GM21786 (cell line): Measurements from ENCODE around the gene LMLN.
A peak's percentile ranks its signal among the peaks of the same experiment; 100 is the strongest.
"Not testable (repeated sequence)": the region's sequence is repeated elsewhere in the genome, so short reads cannot be mapped to it uniquely, and the experiment has no call there.

Source experiments
- ATAC-seq: cut with Tn5 transposase; IDR thresholded peaks from one replicate; pipeline ENCODE4 v1.9.1; 2021; ENCODE audit not compliant: unreplicated experiment

Gene LMLN

DNA sequence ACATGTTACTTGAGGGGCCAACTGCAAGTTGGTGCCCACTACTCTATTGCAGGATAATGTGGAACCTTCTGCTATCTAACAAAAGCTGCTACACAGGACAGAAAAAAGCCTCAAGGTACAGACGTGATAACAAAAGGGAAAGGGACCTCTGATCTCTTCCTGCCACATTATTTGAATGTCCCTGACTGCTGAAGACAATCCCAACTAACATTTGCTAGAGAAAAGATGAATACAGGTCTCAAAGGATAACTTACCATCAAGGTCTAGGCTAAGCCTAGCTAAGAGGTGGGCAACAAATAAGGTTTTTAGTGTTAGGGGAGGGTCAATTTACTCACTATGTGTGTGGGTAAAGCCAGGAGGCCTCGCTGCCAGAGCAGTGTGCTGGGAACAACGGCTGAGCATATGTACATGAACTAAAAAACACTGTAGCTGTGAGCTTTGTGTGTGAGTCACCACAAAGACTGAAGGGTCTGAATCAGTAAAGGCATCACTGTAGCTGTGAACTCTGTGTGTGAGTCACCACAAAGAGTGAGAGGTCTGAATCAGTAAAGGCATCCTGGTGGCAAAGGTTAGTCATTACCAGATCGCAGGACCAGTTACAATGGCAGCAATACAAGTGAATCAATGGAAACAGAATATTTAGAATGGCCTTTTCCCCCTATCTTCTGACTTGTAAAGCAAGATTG, 111.7 kb downstream of the LMLN start:
- ATAC-seq, result peak; percentile 100

DNA sequence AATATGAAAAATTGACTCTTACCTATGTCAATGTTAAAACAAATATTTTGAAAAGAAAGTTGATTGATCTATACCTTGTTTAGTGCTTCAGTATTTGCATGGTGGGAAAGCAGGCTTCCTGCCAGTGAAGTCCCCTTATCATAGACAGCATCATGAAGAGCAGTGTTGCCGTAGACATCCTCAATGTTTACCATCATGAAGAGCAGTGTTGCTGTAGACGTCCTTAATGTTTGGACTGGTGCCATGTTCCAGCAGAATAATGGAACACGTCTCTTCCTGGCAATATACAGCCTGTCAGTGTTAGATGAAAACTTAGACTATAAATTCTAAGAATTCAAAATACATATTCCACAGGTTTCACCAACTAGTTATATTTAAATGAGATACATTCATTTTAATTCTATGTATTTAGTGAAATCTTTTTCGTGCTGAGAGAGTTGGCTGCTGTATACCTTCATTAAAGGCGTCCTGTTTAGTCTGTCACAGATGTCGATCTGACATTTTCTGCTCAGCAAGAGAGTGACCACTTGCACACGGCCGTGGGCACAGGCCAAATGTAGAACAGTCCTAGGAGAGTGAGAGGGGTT, 116.8 kb downstream of the LMLN start:
- no peak for ATAC-seq

DNA sequence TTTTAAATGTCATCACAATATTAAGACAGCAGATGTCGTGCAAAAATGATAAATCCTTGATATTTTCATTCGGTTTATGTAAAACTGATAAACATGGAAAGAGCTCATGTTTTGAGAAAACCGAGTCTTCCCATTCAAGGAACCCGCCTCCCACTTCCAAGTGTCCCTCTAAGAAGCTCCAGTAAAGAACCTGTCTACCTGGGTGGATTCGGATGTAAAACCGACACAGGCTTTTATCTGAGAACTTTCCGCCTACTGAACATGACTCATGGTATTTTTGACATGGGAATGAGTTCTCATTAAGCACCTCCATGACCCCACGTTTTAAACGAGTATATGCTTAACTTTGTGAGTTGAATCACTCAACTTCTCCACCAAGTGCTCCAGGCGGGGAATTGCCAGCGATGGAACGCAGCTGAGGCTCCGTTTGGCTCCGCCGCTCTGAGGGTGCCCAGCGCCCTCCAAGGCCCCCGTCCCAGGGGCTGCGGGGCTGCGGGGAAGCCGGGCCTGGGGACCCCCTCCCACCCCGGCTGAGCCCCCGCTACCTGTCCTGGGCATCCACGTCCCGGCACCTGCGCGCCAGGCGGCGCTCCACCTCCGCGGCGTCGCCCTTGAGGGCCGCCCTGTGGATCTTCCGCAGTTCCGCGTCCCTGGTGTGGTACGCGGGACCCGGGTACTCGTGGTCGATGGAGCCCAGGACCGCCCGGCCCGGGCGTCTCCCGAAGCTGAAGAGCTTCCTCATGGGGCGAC, 119.9 kb downstream of the LMLN start:
- peak; percentile 35 for ATAC-seq

DNA sequence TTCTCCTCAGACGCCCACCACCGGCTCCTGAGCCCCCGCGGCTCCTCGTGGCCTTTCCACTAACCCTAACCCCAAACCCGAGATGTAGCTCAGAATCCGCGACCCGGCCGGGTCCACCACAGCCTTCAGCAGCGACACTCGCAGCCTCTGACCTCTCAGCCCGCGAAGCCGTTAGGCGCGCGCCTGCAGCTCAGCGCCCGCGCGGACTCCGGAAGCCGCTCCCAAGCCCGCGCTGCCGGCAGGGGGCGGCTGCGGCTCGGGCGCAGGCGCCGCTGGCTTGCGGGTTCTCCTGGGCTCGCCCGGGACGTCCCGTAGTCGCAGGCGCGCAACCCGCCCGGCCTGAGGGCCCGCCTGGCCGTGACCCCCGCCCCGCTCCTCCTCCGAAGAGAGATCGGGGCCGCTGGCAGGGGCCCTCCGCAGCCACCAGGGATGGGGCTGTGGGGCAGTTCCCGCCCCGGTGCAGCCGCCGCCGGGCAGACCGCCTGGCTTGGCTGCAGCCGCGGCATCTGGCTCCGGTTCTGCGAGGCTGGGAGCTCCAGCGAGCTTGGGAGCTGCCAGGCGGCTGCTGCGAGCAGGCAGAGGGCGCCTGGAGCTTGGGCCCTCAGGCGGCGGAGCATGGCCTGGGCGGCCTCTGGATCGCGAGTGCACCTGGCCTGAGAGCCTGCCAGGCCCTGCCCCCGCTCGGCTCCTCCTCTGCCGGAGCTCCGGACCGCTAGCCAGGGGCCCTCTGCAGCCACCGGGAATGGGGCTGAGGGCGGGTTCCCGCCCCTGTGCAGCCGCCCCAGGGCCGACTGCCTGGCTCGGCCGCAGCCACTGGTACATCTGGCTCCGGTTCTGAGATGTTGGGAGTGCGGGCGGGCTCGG, 120.7 kb downstream of the LMLN start:
- ATAC-seq, result peak; percentile 77

DNA sequence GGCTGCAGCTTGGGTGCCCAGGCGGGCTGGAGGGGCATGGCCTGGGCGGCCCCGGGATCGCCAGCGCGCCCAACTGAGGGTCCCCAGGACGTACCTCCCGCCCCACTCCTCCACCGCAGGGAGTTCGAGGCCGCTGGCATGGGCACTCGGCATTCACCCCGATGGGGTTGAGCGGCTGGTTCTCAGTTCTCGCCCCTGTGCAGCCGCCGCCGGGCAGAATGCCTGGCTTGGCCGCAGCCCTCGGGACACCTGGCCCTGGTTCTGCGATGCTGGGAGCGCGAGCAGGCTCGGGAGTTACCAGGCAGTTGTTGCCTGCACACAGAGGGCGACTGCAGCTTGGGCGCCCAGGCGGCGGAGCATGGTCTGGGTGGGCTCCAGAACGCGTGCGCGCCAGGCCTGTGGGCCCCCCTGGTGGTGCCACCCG, 121.4 kb downstream of the LMLN start:
- ATAC-seq, result no peak

DNA sequence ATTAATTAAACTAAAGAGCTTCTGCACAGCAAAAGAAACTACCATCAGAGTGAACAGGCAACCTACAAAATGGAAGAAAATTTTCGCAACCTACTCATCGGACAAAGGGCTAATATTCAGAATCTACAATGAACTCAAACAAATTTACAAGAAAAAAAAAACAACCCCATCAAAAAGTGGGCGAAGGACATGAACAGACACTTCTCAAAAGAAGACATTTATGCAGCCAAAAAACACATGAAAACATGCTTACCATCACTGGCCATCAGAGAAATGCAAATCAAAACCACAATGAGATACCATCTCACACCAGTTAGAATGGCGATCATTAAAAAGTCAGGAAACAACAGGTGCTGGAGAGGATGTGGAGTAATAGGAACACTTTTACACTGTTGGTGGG, 122.2 kb downstream of the LMLN start:
- ATAC-seq, result not testable (repeated sequence)

DNA sequence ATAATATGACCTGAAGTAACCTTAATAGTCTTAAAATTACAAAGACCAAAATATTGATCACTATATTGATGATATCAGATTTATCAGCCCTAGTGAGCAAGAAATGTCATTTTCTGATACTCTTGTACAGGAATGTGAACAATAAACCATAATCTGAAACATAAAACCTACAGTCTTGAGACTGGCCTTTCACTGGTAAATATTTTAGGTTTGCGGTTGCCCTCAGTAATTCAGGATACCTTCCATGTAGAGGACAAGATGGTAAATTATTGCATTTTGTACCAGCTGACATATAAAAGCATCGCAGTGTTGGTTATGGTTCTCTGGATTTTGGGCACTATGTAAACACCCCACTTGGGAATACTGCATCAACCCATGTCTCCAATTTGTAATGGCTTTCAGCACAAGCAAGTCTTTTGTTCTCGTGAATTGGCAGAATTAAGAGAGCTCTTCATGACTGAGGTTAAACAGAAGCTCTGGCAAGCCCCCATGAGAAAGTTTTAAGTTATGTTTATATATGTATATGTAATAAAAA, 128.5 kb downstream of the LMLN start:
- ATAC-seq, result no peak

DNA sequence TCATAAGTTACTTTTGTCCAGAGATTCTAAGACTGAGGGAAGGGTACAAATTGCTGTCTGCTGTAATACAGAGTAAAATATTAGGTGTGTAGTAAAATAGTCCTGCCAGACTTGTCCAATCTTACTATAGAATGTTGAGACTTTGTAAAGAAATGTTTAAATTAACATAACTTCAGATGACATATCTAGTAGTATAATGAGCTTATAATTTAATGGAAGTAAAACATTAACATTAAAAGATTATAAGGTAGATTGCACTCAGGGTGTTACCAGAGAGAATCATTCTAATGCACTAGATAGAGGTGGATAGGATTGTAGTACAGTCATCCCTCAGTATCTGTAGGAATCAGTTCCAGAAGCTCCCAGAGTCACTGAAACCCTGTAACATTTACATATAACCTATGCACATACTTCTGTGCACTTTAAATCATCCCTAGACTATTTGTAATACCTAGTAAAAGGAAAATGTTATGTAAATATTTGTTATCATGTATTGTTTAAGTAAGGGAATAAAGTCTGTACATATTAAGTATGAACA, 130.8 kb downstream of the LMLN start:
- no peak for ATAC-seq

DNA sequence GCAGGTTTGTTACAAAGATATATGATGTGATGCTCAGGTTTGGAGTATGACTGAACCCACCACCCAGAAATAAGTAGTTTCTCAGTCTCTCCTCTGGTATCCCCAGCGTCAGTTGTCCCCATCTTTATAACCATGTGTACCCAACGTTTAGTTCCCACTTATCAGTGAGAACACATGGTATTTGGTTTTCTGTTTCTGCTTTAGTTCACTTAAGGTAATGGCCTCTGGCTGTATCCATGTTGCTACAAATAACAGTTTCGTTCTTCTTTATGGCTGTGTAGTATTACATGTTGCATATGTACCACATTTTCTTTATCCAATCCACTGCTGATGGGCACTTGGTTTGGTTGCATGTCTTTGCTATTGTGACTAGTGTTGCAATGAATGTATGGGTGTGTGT, 132.3 kb downstream of the LMLN start:
- no peak for ATAC-seq

DNA sequence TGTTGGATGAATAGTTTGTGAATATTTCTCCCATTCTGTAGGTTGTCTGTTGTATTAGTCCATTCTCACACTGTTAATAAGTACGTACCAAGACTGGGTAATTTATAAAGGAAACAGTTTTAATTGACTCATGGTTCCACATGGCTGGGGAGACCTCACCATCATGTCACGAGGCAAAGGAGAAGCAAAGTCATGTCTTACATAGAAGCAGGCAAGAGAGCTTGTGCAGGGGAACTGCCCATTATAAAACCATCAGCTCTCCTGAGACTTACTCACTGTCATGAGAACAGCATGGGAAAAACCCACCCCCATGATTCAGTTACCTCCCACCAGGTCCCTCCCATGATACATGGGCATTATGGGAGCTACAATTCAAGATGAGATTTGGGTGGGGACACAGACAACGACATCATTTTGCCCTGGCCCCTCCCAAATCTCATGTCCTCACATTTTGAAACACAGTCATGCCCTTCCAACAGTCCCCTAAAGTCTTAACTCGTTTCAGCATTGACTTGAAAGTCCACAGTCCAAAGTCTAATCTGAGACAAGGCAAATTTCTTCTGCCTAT, 133.2 kb downstream of the LMLN start:
- no peak for ATAC-seq
